SU-DHL-6 (cell line): ENCODE results near the gene CBLB.

Source experiments
- H2AFZ ChIP-seq: fragments of 200-600 bp; sonication (generic); 2 replicates; pipeline ENCODE4 v1.6.1; 2014; ENCODE audit warnings: low read depth, mild to moderate bottlenecking, moderate library complexity, mixed read lengths, antibody characterized with exemption, low read length; ENCODE audit not compliant: severe bottlenecking
- H3F3A ChIP-seq: fragments of 200-600 bp; shearing (Covaris generic); 2 replicates; pipeline ENCODE4 v1.6.0; 2016; ENCODE audit warnings: antibody characterized with exemption, mild to moderate bottlenecking; ENCODE audit not compliant: insufficient read depth
- H3K27ac ChIP-seq: fragments of 200-600 bp; sonication (generic); 2 replicates; pipeline ENCODE4 v1.5.1; 2016; ENCODE audit warnings: low read depth, mild to moderate bottlenecking, low read length, moderate library complexity, mixed read lengths
- H3K27me3 ChIP-seq: fragments of 200-600 bp; sonication (generic), shearing (Covaris generic); 2 replicates; pipeline ENCODE4 v1.6.0; 2014; ENCODE audit warnings: mild to moderate bottlenecking, low read length
- H3K36me3 ChIP-seq: fragments of 200-600 bp; sonication (generic); 2 replicates; pipeline ENCODE4 v1.6.1; 2014; ENCODE audit warnings: mild to moderate bottlenecking, low read length, mixed read lengths
- H3K4me2 ChIP-seq: fragments of 300-600, 200-600 bp; shearing (Covaris generic), sonication (generic); 2 replicates; pipeline ENCODE4 v1.6.0; 2014; ENCODE audit warnings: low read length, low read depth, mild to moderate bottlenecking; ENCODE audit not compliant: poor library complexity, severe bottlenecking
- H3K4me3 ChIP-seq: fragments of 200-600 bp; sonication (generic); 2 replicates; pipeline ENCODE4 v1.5.1; 2014; ENCODE audit warnings: antibody characterized with exemption, low read length, mild to moderate bottlenecking, mixed read lengths; ENCODE audit not compliant: insufficient read depth, poor library complexity, severe bottlenecking
- H3K79me2 ChIP-seq: fragments of 200-600 bp; sonication (generic); 2 replicates; pipeline ENCODE4 v1.6.1; 2014; ENCODE audit warnings: mild to moderate bottlenecking, low read length, moderate library complexity; ENCODE audit not compliant: insufficient read depth
- H3K9ac ChIP-seq: fragments of 200-600 bp; sonication (generic); 2 replicates; pipeline ENCODE4 v1.7.0; 2014; ENCODE audit warnings: mild to moderate bottlenecking, low read length
- H3K9me2 ChIP-seq: fragments of 200-600 bp; sonication (generic); replicated peaks from 2 replicates; pipeline ENCODE4 v1.6.1; 2014; ENCODE audit warnings: low read length; ENCODE audit not compliant: insufficient read depth
- H3K9me3 ChIP-seq: fragments of 200-600 bp; sonication (generic); 2 replicates; pipeline ENCODE4 v1.6.1; 2014; ENCODE audit warnings: low read length, mixed read lengths; ENCODE audit not compliant: insufficient read depth
- H4K20me1 ChIP-seq: fragments of 200-600 bp; sonication (generic); 2 replicates; pipeline ENCODE4 v1.6.1; 2014; ENCODE audit warnings: low read depth, mild to moderate bottlenecking, antibody characterized with exemption, low read length, moderate library complexity, mixed read lengths
- EZH2phosphoT487 ChIP-seq: fragments of 200-600 bp; sonication (generic), shearing (Covaris generic); conservative IDR thresholded peaks from 2 replicates; pipeline ENCODE4 v1.6.1; 2018; ENCODE audit warnings: mild to moderate bottlenecking, antibody characterized with exemption, low read length, moderate library complexity, mixed read lengths
- TF ChIP-seq, protein P1 (sequence below): fragments of 200-600 bp; sonication (generic); IDR thresholded peaks from one replicate; pipeline ENCODE4 v1.5.1; 2017; ENCODE audit warnings: antibody characterized with exemption, mild to moderate bottlenecking, low read length, moderate library complexity; ENCODE audit not compliant: insufficient read depth, poor library complexity, severe bottlenecking

CBLB gene

DNA sequence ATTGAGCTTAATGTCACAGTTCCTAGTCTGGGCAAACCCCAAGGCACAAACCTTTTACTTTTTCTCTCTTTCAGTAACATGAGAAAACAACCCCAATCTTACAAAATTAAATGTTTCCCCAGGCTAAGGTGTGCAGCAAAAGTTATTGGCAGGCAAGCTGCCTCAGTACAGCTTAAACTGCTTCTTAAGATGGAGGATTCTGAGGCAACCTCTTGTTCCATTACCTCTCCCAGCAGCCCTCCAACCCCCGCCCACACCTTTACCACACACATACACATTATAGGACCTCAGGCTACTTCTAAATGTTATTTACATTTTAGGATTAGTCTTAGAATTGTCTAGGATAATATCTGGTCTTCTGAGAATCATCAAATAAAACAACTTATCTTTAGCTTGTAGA, 22.3 kb upstream of the CBLB start:
- no peak overlapping the region for H3K4me3 ChIP-seq
- H2AFZ ChIP-seq = no peak overlapping the region
- no peak overlapping the region for H3K4me2 ChIP-seq
- H3F3A ChIP-seq = no peaks in the 10 kb centered on the region
- no peak for TF ChIP-seq EZH2phosphoT487
- TF ChIP-seq, protein P1, sequence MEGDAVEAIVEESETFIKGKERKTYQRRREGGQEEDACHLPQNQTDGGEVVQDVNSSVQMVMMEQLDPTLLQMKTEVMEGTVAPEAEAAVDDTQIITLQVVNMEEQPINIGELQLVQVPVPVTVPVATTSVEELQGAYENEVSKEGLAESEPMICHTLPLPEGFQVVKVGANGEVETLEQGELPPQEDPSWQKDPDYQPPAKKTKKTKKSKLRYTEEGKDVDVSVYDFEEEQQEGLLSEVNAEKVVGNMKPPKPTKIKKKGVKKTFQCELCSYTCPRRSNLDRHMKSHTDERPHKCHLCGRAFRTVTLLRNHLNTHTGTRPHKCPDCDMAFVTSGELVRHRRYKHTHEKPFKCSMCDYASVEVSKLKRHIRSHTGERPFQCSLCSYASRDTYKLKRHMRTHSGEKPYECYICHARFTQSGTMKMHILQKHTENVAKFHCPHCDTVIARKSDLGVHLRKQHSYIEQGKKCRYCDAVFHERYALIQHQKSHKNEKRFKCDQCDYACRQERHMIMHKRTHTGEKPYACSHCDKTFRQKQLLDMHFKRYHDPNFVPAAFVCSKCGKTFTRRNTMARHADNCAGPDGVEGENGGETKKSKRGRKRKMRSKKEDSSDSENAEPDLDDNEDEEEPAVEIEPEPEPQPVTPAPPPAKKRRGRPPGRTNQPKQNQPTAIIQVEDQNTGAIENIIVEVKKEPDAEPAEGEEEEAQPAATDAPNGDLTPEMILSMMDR = no peak
- no peaks in the 10 kb centered on the region for H3K79me2 ChIP-seq
- H3K27ac ChIP-seq = no peak overlapping the region
- no peaks in the 10 kb centered on the region for H3K27me3 ChIP-seq
- H3K9ac ChIP-seq = no peak overlapping the region
- H4K20me1 ChIP-seq = no peaks in the 10 kb centered on the region
- no peaks in the 10 kb centered on the region for H3K36me3 ChIP-seq
- H3K9me3 ChIP-seq = no peaks in the 10 kb centered on the region
- H3K9me2 ChIP-seq = no peaks in the 10 kb centered on the region

- H3K4me3 ChIP-seq = no peak overlapping the region
- H3K9me2 ChIP-seq = no peaks in the 10 kb centered on the region
- H3F3A ChIP-seq = no peaks in the 10 kb centered on the region
- H2AFZ ChIP-seq = no peak overlapping the region
- no peak overlapping the region for H3K4me2 ChIP-seq
- H4K20me1 ChIP-seq = no peaks in the 10 kb centered on the region
- no peaks in the 10 kb centered on the region for H3K79me2 ChIP-seq
- H3K36me3 ChIP-seq = no peaks in the 10 kb centered on the region
- H3K27ac ChIP-seq = no peak overlapping the region
- no peak overlapping the region for H3K9ac ChIP-seq
- H3K27me3 ChIP-seq = no peaks in the 10 kb centered on the region
- no peaks in the 10 kb centered on the region for H3K9me3 ChIP-seq
- TF ChIP-seq, protein P1 = no peak
- TF ChIP-seq EZH2phosphoT487 = no peak
Observed at GRCh38 chr3:105888621-105889579, 20.1 kb upstream of the CBLB start.

GRCh38 chr3:105885256-105885655, 16.4 kb upstream of the CBLB start:
- no peaks in the 10 kb centered on the region; the same call in 1 of the 2 replicates for H3F3A ChIP-seq
- H4K20me1 ChIP-seq = no peaks in the 10 kb centered on the region
- H3K79me2 ChIP-seq = no peaks in the 10 kb centered on the region
- no peak overlapping the region for H3K27ac ChIP-seq
- no peaks in the 10 kb centered on the region for H3K9me3 ChIP-seq
- H3K4me2 ChIP-seq = no peak overlapping the region
- no peaks in the 10 kb centered on the region for H3K36me3 ChIP-seq
- no peak overlapping the region for H3K4me3 ChIP-seq
- TF ChIP-seq, protein P1 = no peak
- TF ChIP-seq EZH2phosphoT487 = no peak
- H3K9me2 ChIP-seq = no peaks in the 10 kb centered on the region
- H3K27me3 ChIP-seq = no peaks in the 10 kb centered on the region
- H3K9ac ChIP-seq = no peak overlapping the region
- H2AFZ ChIP-seq = no peak overlapping the region
